SU-DHL-6 (cell line): ENCODE results near the gene SH3GL1.

Experiments
- CTCF ChIP-seq: fragments of 200-600 bp; sonication (generic); IDR thresholded peaks from one replicate; pipeline ENCODE4 v1.5.1; 2017; ENCODE audit warnings: antibody characterized with exemption, mild to moderate bottlenecking, low read length, moderate library complexity; ENCODE audit not compliant: insufficient read depth, poor library complexity, severe bottlenecking
- EZH2phosphoT487 ChIP-seq: fragments of 200-600 bp; sonication (generic), shearing (Covaris generic); conservative IDR thresholded peaks from 2 replicates; pipeline ENCODE4 v1.6.1; 2018; ENCODE audit warnings: mild to moderate bottlenecking, antibody characterized with exemption, low read length, moderate library complexity, mixed read lengths

- TF ChIP-seq EZH2phosphoT487: no peak
- TF ChIP-seq CTCF: no peak
Measured at GRCh38 chr19:4389511-4390016, 10.8 kb downstream of the SH3GL1 start.
